Caco-2 (cell line): ENCODE results near the gene BAG2. TPM values are rescaled to one million over a fixed set of nuclear protein-coding genes. Genes with fewer than 3 reads are reported as not detected.

ENCODE experiments used
- BruUV-seq: library from RNA; stranded (reverse); fragments of 400-500 nt; replicated peaks from 2 replicates; lab custom pipeline; 2021; lab: Mats Ljungman, UMichigan
- CTCF ChIA-PET: fragments of 300-600 bp; sonication (Branson Sonifier 250); formaldehyde crosslinking; loops from one replicate; lab custom pipeline; 2022; ENCODE audit warnings: antibody characterized with exemption; lab: Charles Lee
- POLR2A ChIA-PET: fragments of 300-600 bp; sonication (Branson Sonifier 250); formaldehyde crosslinking; loops from one replicate; lab custom pipeline; 2022; ENCODE audit warnings: antibody characterized with exemption; lab: Charles Lee
- DNase-seq, 2 experiments: peaks; one replicate each; pipeline versions ENCODE4 v3.0.0 to v3.0.0-alpha.2; 2020 to 2022
- H3K27me3 ChIP-seq: replicated peaks from 2 replicates; pipeline ENCODE4 v1.6.0; 2011; ENCODE audit warnings: low read length; ENCODE audit not compliant: control insufficient read depth, insufficient read depth
- H3K36me3 ChIP-seq: 2 replicates; pipeline ENCODE4 v1.5.1; 2011; ENCODE audit warnings: low read length; ENCODE audit not compliant: control insufficient read depth, insufficient read depth
- H3K4me1 ChIP-seq: fragments of 250-450 bp; sonication (Bioruptor Pico); 2 replicates; pipeline ENCODE4 v1.5.1; 2020; ENCODE audit warnings: mild to moderate bottlenecking
- H3K4me3 ChIP-seq: 2 replicates; pipeline ENCODE4 v1.5.1; 2011; ENCODE audit warnings: low read depth, mild to moderate bottlenecking, control low read depth, low read length
- H3K9me3 ChIP-seq: fragments of 250-450 bp; sonication (Bioruptor Pico); 2 replicates; pipeline ENCODE4 v1.5.1; 2020; ENCODE audit warnings: mild to moderate bottlenecking, moderate library complexity
- H3K27ac Mint-ChIP-seq: one replicate; pipeline ENCODE4 v1.8.0; 2022; ENCODE audit warnings: mixed read lengths; ENCODE audit not compliant: unreplicated experiment
- H3K27me3 Mint-ChIP-seq: one replicate; pipeline ENCODE4 v1.8.0; 2022; ENCODE audit warnings: mixed read lengths; ENCODE audit not compliant: insufficient read depth, unreplicated experiment
- H3K36me3 Mint-ChIP-seq: one replicate; pipeline ENCODE4 v1.8.0; 2022; ENCODE audit warnings: mild to moderate bottlenecking, mixed read lengths; ENCODE audit not compliant: insufficient read depth, unreplicated experiment
- H3K4me1 Mint-ChIP-seq: one replicate; pipeline ENCODE4 v1.8.0; 2022; ENCODE audit warnings: low read depth, mixed read lengths; ENCODE audit not compliant: unreplicated experiment
- H3K4me3 Mint-ChIP-seq: one replicate; pipeline ENCODE4 v1.8.0; 2022; ENCODE audit warnings: mild to moderate bottlenecking, moderate library complexity, mixed read lengths; ENCODE audit not compliant: unreplicated experiment
- H3K9me3 Mint-ChIP-seq: one replicate; pipeline ENCODE4 v1.8.0; 2022; ENCODE audit warnings: mixed read lengths; ENCODE audit not compliant: unreplicated experiment
- intact Hi-C: fragments of 100-400 bp; cut with micrococcal nuclease; formaldehyde crosslinking; loops from one replicate; pipeline ENCODE4 v1.10.0; 2022; ENCODE audit not compliant: unreplicated experiment
- total RNA-seq: library from RNA; stranded (reverse); gene quantifications from 2 replicates; pipeline ENCODE4 v1.2.3, GENCODE V29; 2022
- TF ChIP-seq, protein P1 (sequence below), 2 experiments: fragments of 200-600 bp in 1 of 2; IDR thresholded peaks; 1 replicate in 1 of 2; 2 replicates in 1 of 2; pipeline versions ENCODE4 v1.5.1 to v1.8.0; 2011 to 2022; ENCODE audit warnings: antibody characterized with exemption in 1 of 2, control low read depth in 1 of 2, inconsistent platforms in 1 of 2, low read depth in 1 of 2, low read length in 1 of 2, mild to moderate bottlenecking in 1 of 2, moderate library complexity in 1 of 2; ENCODE audit not compliant: insufficient read depth in 1 of 2, severe bottlenecking in 1 of 2, unreplicated experiment in 1 of 2

Gene BAG2
- total RNA-seq, 1 experiment from 2014 or later = 9.5 TPM

DNA sequence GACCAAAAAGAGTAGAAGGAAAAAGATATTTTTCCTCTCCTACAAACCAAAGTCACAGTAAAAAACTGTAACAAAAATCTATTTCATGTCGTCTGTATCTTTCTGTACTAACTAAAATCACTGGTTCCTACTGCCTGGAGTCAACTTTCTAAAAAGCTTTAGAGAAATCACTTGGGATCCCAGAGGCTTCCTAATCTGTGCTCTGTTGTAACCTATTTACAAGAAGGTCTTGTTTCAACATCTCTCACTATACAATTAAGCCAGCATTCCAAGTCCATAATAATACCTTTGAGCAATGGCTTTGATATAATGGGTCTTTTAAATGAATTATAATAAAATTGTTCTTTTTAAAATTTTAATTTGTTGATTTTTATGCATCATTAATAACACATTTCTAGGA lies 29.6 kb downstream of the BAG2 start:
- Mint-ChIP-seq H3K36me3 (no peaks in the 10 kb centered on the region), H3K4me3 (no peak overlapping the region), H3K9me3 (no peaks in the 10 kb centered on the region), H3K4me1 (peaks cover 13% of the 10 kb centered on the region), H3K27me3 (no peaks in the 10 kb centered on the region), H3K27ac (no peak overlapping the region)
- no peaks in the 10 kb centered on the region for H3K36me3 ChIP-seq
- intact Hi-C loops = no loop called here
- no peaks in the 10 kb centered on the region for H3K9me3 ChIP-seq
- POLR2A ChIA-PET = no interaction called here
- H3K4me1 ChIP-seq = no peaks in the 10 kb centered on the region
- H3K4me3 ChIP-seq = no peak overlapping the region
- TF ChIP-seq, protein P1, sequence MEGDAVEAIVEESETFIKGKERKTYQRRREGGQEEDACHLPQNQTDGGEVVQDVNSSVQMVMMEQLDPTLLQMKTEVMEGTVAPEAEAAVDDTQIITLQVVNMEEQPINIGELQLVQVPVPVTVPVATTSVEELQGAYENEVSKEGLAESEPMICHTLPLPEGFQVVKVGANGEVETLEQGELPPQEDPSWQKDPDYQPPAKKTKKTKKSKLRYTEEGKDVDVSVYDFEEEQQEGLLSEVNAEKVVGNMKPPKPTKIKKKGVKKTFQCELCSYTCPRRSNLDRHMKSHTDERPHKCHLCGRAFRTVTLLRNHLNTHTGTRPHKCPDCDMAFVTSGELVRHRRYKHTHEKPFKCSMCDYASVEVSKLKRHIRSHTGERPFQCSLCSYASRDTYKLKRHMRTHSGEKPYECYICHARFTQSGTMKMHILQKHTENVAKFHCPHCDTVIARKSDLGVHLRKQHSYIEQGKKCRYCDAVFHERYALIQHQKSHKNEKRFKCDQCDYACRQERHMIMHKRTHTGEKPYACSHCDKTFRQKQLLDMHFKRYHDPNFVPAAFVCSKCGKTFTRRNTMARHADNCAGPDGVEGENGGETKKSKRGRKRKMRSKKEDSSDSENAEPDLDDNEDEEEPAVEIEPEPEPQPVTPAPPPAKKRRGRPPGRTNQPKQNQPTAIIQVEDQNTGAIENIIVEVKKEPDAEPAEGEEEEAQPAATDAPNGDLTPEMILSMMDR (IDR thresholded peaks at IDR 0.05; ENCODE audit: insufficient read depth in 1 of 2, low read depth in 1 of 2, low read length in 1 of 2, severe bottlenecking in 1 of 2, unreplicated experiment in 1 of 2) = no peak
- CTCF ChIA-PET = no interaction called here
- H3K27me3 ChIP-seq = no peaks in the 10 kb centered on the region
- BruUV-seq = no TSS peak
- DNase-seq = no peak

DNA sequence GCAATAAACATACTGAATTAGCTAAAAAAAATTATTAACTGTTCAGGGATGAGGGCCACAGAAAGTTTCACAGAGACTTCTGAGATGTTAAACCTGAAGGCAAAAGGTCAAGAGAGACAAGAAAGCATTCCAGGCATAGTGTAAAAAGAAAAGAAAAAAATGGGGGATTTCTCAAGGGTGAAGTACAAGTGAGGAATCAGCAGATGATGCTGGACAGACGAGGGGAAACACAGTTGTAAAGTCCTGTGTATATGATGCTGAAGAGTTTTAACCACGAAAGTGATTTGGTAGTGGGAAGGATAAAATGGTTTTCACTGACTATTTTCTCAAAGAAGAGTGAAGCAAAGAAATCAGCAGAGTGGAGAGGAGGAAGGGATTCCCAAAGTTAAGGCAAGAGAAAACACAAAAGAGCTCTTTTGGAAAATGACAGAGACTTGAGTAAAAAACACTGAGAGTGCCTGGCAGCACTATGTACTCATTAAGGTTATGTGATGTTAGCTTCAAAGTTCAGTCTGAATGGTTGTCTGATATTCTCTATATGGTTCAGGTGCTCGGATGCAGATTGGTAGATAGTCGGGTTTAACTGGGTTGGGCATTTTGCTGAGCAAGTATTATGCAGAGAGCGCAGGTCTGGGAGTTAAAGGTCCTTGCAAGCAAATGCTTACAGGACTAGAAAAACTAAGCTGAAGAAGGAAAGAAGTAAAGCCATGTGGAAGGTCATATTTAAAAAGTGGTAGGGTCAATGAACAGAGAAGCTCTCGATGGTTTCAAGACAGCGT lies 33.6 kb downstream of the BAG2 start:
- H3K27ac Mint-ChIP-seq = no peak overlapping the region
- intact Hi-C loops = no loop called here
- no TSS peak for BruUV-seq

DNA sequence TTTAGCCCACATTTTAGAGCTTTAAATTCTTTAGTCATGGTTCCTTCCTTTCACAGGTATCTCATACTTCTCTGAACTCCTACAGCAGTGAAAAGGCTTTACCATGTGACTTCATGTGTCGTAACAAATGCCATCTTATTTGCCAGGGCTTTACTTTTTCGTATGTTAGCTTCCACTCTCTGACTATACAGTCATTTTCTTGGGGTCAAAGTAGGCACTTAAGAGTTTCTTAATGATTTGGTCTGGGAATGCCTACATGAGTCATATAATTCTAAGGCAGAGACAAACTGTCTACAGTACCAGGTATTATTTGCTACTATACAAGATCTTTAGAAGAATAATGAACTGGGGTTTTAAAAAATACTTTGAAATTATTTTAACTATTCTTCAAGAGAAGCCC lies 35.0 kb downstream of the BAG2 start:
- no peaks in the 10 kb centered on the region for H3K27me3 ChIP-seq
- Mint-ChIP-seq H3K27me3 (no peaks in the 10 kb centered on the region), H3K9me3 (no peaks in the 10 kb centered on the region), H3K27ac (no peak overlapping the region), H3K4me1 (peaks cover 13% of the 10 kb centered on the region), H3K36me3 (no peaks in the 10 kb centered on the region), H3K4me3 (no peak overlapping the region)
- ChIA-PET CTCF (no interaction called here), POLR2A (no interaction called here)
- intact Hi-C loops = no loop called here
- H3K9me3 ChIP-seq = no peaks in the 10 kb centered on the region
- TF ChIP-seq, protein P1 (IDR thresholded peaks at IDR 0.05; ENCODE audit: insufficient read depth in 1 of 2, low read depth in 1 of 2, low read length in 1 of 2, severe bottlenecking in 1 of 2, unreplicated experiment in 1 of 2) = no peak
- no peaks in the 10 kb centered on the region for H3K36me3 ChIP-seq
- no peaks in the 10 kb centered on the region for H3K4me1 ChIP-seq
- H3K4me3 ChIP-seq = no peak overlapping the region
- no TSS peak for BruUV-seq
- no peak for DNase-seq

More for the DNA sequence above, 33.6 kb downstream of the BAG2 start:
- Mint-ChIP-seq H3K4me3 (no peak overlapping the region), H3K4me1 (peaks cover 13% of the 10 kb centered on the region), H3K27me3 (no peaks in the 10 kb centered on the region), H3K9me3 (no peaks in the 10 kb centered on the region), H3K36me3 (no peaks in the 10 kb centered on the region)
- Histone ChIP-seq H3K4me3 (no peak overlapping the region), H3K36me3 (no peaks in the 10 kb centered on the region), H3K4me1 (no peaks in the 10 kb centered on the region), H3K27me3 (no peaks in the 10 kb centered on the region), H3K9me3 (no peaks in the 10 kb centered on the region)
- DNase-seq = no peak
- TF ChIP-seq, protein P1 (IDR thresholded peaks at IDR 0.05; ENCODE audit: insufficient read depth in 1 of 2, low read depth in 1 of 2, low read length in 1 of 2, severe bottlenecking in 1 of 2, unreplicated experiment in 1 of 2) = no peak
- ChIA-PET CTCF (interaction anchor here (0.5 to 0.6 kb wide), 2 partner anchors 16 to 285 kb away, joined by 3 to 5 read pairs; no protein-coding TSS in a partner anchor), POLR2A (no interaction called here)
